NT2/D1 (cell line): ENCODE data around the gene SAA1.

ENCODE experiments used
- SUZ12 ChIP-seq: IDR thresholded peaks from 2 replicates; pipeline ENCODE4 v1.6.1; 2011; ENCODE audit not compliant: insufficient read length, insufficient read depth; ENCODE audit errors: extremely low read depth
- YY1 ChIP-seq: IDR thresholded peaks from 2 replicates; pipeline ENCODE4 v1.6.1; 2011; ENCODE audit not compliant: insufficient read length, insufficient read depth
- ZNF274 ChIP-seq: IDR thresholded peaks from 2 replicates; pipeline ENCODE4 v1.6.1; 2011; ENCODE audit warnings: mild to moderate bottlenecking, low read depth, low read length

- TF ChIP-seq ZNF274 (no peak), YY1 (no peak), SUZ12 (no peak)
Measured at GRCh38 chr11:18233912-18234311, 32.2 kb upstream of the SAA1 start.
